Astrocyte (in vitro differentiated cells and primary cell): ENCODE measurements around the gene VGLL4. TPM values are rescaled to one million over a fixed set of nuclear protein-coding genes. Genes with fewer than 3 reads are reported as not detected.

ENCODE experiments used
- DNase-seq: peaks from one replicate; pipeline ENCODE4 v3.0.0-alpha.2; 2010; ENCODE audit warnings: low read depth
- FAIRE-seq: peaks from 2 replicates; lab custom pipeline; 2011; peaks lifted over from hg19 to GRCh38; lab: Jason Lieb, UNC
- H2AFZ ChIP-seq: 2 replicates; pipeline ENCODE4 v1.6.0; 2012; ENCODE audit warnings: low read depth, low read length, inconsistent platforms
- H3K27ac ChIP-seq: 2 replicates; pipeline ENCODE4 v1.5.1; 2011; ENCODE audit warnings: low read depth, low read length, inconsistent platforms
- H3K27me3 ChIP-seq: 2 replicates; pipeline ENCODE4 v1.6.0; 2011; ENCODE audit warnings: low read length, inconsistent platforms; ENCODE audit not compliant: insufficient read depth
- H3K36me3 ChIP-seq: 2 replicates; pipeline ENCODE4 v1.5.1; 2011; ENCODE audit warnings: low read length, inconsistent platforms; ENCODE audit not compliant: insufficient read depth
- H3K4me1 ChIP-seq: 2 replicates; pipeline ENCODE4 v1.5.1; 2011; ENCODE audit warnings: low read length, inconsistent platforms; ENCODE audit not compliant: insufficient read depth
- H3K4me2 ChIP-seq: 2 replicates; pipeline ENCODE4 v1.6.0; 2012; ENCODE audit warnings: low read length, inconsistent platforms
- H3K4me3 ChIP-seq: 2 replicates; pipeline ENCODE4 v1.5.1; 2011; ENCODE audit warnings: low read depth, mild to moderate bottlenecking, low read length, inconsistent platforms; ENCODE audit not compliant: insufficient read depth
- H3K79me2 ChIP-seq: 2 replicates; pipeline ENCODE4 v1.6.0; 2012; ENCODE audit warnings: mild to moderate bottlenecking, low read length, inconsistent platforms; ENCODE audit not compliant: insufficient read depth
- H3K9ac ChIP-seq: 2 replicates; pipeline ENCODE4 v1.6.0; 2012; ENCODE audit warnings: mild to moderate bottlenecking, low read length, inconsistent platforms
- H3K9me3 ChIP-seq: 2 replicates; pipeline ENCODE4 v1.5.1; 2012; ENCODE audit warnings: low read depth, mild to moderate bottlenecking, low read length, inconsistent platforms; ENCODE audit not compliant: insufficient read depth
- H4K20me1 ChIP-seq: 2 replicates; pipeline ENCODE4 v1.6.0; 2012; ENCODE audit warnings: low read length, inconsistent platforms; ENCODE audit not compliant: insufficient read depth
- H3K27ac Mint-ChIP-seq: one replicate; pipeline ENCODE4 v1.8.0; 2021; ENCODE audit warnings: mild to moderate bottlenecking, mixed read lengths; ENCODE audit not compliant: unreplicated experiment
- H3K27me3 Mint-ChIP-seq: one replicate; pipeline ENCODE4 v1.8.0; 2021; ENCODE audit warnings: low read depth, mixed read lengths; ENCODE audit not compliant: unreplicated experiment
- H3K36me3 Mint-ChIP-seq: one replicate; pipeline ENCODE4 v1.8.0; 2021; ENCODE audit warnings: low read depth, mixed read lengths; ENCODE audit not compliant: unreplicated experiment
- H3K4me1 Mint-ChIP-seq: one replicate; pipeline ENCODE4 v1.8.0; 2021; ENCODE audit warnings: low read depth, mixed read lengths; ENCODE audit not compliant: unreplicated experiment
- H3K4me3 Mint-ChIP-seq: one replicate; pipeline ENCODE4 v1.8.0; 2021; ENCODE audit warnings: mild to moderate bottlenecking, moderate library complexity, mixed read lengths; ENCODE audit not compliant: unreplicated experiment
- H3K9me3 Mint-ChIP-seq: one replicate; pipeline ENCODE4 v1.8.0; 2021; ENCODE audit warnings: mild to moderate bottlenecking, mixed read lengths; ENCODE audit not compliant: unreplicated experiment
- EZH2 ChIP-seq: IDR thresholded peaks from 2 replicates; pipeline ENCODE4 v1.6.1; 2012; ENCODE audit warnings: mild to moderate bottlenecking, low read length, inconsistent platforms; ENCODE audit not compliant: insufficient read depth
- total RNA-seq: library from RNA; stranded (reverse); gene quantifications from 2 replicates; pipeline ENCODE4 v1.2.1, GENCODE V29; 2021
- TF ChIP-seq, protein P1 (sequence below): IDR thresholded peaks from 2 replicates; pipeline ENCODE4 v1.5.1; 2011; ENCODE audit warnings: low read depth, mild to moderate bottlenecking, inconsistent platforms, low read length, moderate library complexity; ENCODE audit not compliant: insufficient read depth

Gene VGLL4
- total RNA-seq, 1 donor from 2014 or later = 70.3 TPM

- H3K4me1 Mint-ChIP-seq = no peaks in the 10 kb centered on the region
- Histone ChIP-seq H3K4me1 (no peaks in the 10 kb centered on the region), H3K36me3 (no peaks in the 10 kb centered on the region), H3K4me2 (no peak overlapping the region), H4K20me1 (no peaks in the 10 kb centered on the region), H3K27me3 (no peaks in the 10 kb centered on the region), H3K9me3 (peaks cover under 1% of the 10 kb centered on the region), H3K9ac (no peak overlapping the region), H3K79me2 (no peaks in the 10 kb centered on the region), H2AFZ (no peak overlapping the region), H3K27ac (no peak overlapping the region), H3K4me3 (no peak overlapping the region)
- TF ChIP-seq EZH2 = no peak
- TF ChIP-seq, protein P1, sequence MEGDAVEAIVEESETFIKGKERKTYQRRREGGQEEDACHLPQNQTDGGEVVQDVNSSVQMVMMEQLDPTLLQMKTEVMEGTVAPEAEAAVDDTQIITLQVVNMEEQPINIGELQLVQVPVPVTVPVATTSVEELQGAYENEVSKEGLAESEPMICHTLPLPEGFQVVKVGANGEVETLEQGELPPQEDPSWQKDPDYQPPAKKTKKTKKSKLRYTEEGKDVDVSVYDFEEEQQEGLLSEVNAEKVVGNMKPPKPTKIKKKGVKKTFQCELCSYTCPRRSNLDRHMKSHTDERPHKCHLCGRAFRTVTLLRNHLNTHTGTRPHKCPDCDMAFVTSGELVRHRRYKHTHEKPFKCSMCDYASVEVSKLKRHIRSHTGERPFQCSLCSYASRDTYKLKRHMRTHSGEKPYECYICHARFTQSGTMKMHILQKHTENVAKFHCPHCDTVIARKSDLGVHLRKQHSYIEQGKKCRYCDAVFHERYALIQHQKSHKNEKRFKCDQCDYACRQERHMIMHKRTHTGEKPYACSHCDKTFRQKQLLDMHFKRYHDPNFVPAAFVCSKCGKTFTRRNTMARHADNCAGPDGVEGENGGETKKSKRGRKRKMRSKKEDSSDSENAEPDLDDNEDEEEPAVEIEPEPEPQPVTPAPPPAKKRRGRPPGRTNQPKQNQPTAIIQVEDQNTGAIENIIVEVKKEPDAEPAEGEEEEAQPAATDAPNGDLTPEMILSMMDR = no peak
- H3K9me3 Mint-ChIP-seq = no peaks in the 10 kb centered on the region
- FAIRE-seq (no peak), DNase-seq (no peak)
- peaks cover 5% of the 10 kb centered on the region for H3K36me3 Mint-ChIP-seq
- no peak overlapping the region for H3K4me3 Mint-ChIP-seq
- H3K27ac Mint-ChIP-seq = no peak overlapping the region
- H3K27me3 Mint-ChIP-seq = no peaks in the 10 kb centered on the region
Observed at GRCh38 chr3:11538581-11538980, 105.1 kb downstream of the VGLL4 start.

GRCh38 chr3:11536936-11537612 lies 106.6 kb downstream of the VGLL4 start:
- H4K20me1 ChIP-seq = no peaks in the 10 kb centered on the region
- Mint-ChIP-seq H3K27ac (no peak overlapping the region), H3K9me3 (no peaks in the 10 kb centered on the region), H3K4me3 (no peak overlapping the region), H3K36me3 (peaks cover 8% of the 10 kb centered on the region), H3K4me1 (peaks cover 2% of the 10 kb centered on the region), H3K27me3 (no peaks in the 10 kb centered on the region)
- H3K27me3 ChIP-seq = no peaks in the 10 kb centered on the region
- FAIRE-seq = no peak
- no peak for DNase-seq
- H3K9me3 ChIP-seq = no peaks in the 10 kb centered on the region
- no peak for TF ChIP-seq EZH2
- TF ChIP-seq, protein P1 = no peak
- H3K27ac ChIP-seq = no peak overlapping the region
- no peak overlapping the region for H3K4me3 ChIP-seq
- no peaks in the 10 kb centered on the region for H3K79me2 ChIP-seq
- peaks cover 8% of the 10 kb centered on the region for H3K4me1 ChIP-seq
- H2AFZ ChIP-seq = no peak overlapping the region
- no peak overlapping the region for H3K4me2 ChIP-seq
- H3K9ac ChIP-seq = no peak overlapping the region
- H3K36me3 ChIP-seq = no peaks in the 10 kb centered on the region
